LoVo (cell line): Measurements from ENCODE around the gene PELO.

Experiments
- DNase-seq: peaks from one replicate; pipeline ENCODE4 v3.0.0-alpha.2; 2016; ENCODE audit warnings: low spot score

Gene PELO

GRCh38 chr5:52829664-52830063, 41.9 kb downstream of the PELO start:
- DNase-seq: no peak

GRCh38 chr5:52830650-52831049, 42.9 kb downstream of the PELO start:
- DNase-seq: no peak

GRCh38 chr5:52831786-52832511, 44.2 kb downstream of the PELO start:
- no peak for DNase-seq

- DNase-seq: no peak
Observed at GRCh38 chr5:52834320-52834719, 46.6 kb downstream of the PELO start.

- no peak for DNase-seq
Observed at GRCh38 chr5:52837068-52837467, 49.4 kb downstream of the PELO start.
